Measurements from ENCODE around the gene OR2F1. TPM values are rescaled to one million over a fixed set of nuclear protein-coding genes. Genes with fewer than 3 reads are reported as not detected.

The OR2F1 gene, protein sequence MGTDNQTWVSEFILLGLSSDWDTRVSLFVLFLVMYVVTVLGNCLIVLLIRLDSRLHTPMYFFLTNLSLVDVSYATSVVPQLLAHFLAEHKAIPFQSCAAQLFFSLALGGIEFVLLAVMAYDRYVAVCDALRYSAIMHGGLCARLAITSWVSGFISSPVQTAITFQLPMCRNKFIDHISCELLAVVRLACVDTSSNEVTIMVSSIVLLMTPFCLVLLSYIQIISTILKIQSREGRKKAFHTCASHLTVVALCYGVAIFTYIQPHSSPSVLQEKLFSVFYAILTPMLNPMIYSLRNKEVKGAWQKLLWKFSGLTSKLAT
- polyA plus RNA-seq = under 1 TPM in 1 of 4 donors, not detected in 3; 0.03 TPM
- long read RNA-seq, donor 1 = 0 reads
- long read RNA-seq, donor 2 = 0 reads
- long read RNA-seq, donor 3 = 0 reads
- long read RNA-seq, donor 4 = 0 reads
- long read RNA-seq, donor 5 = 0 reads
- long read RNA-seq, donor 6 = 0 reads
- long read RNA-seq, donor 7 = 0 reads
- long read RNA-seq, donor 8 = 0 reads
- long read RNA-seq, donor 9 = 0 reads
- long read RNA-seq, donor 10 = 0 reads

DNA sequence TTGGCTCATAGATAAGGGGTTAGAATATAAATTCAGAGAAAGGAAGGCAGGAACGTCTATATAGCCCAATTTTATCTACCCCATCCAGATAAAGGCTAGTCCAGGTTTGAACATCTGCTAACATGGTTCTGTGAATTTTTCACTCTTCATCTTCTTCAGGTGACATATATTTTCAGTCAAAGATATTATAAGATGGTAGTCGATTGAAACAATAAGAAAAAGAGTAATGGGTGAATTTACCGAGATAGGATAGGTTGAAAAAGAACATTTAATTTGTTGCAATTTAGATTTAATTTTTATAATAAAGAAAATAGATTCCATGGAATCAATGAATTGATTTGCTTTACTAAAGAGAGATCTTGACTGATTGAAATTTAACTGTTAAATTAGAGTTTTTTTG, at the start of gene OR2F1:
OR2F1 (plus strand) TSS at position 301 of the 400 bp plus-strand sequence. CDS start 5,127 bp downstream, outside the sequence.
- no peak for FAIRE-seq
- no peak within 1 kb of the TSS for H3K4me3 ChIP-seq (ENCODE audit: low read depth in 1 of 3, low read length in 3 of 3)
- 68 to 73% (median 71%) methylated on average over 3 of the region's 3 CpGs for WGBS, 3 donors
- DNase-seq = no peak
- H3K27ac ChIP-seq (ENCODE audit: low read depth in 1 of 3, low read length in 2 of 3) = no peak within 1 kb of the TSS
- H3K27me3 ChIP-seq (ENCODE audit: control insufficient read depth in 3 of 3, insufficient read depth in 3 of 3, low read length in 3 of 3) = no peaks in the 10 kb centered on the region
- no peaks in the 10 kb centered on the region for H3K9me3 ChIP-seq (ENCODE audit: control insufficient read depth in 2 of 2, insufficient read depth in 1 of 2, low read depth in 1 of 2, low read length in 1 of 2)
- no peaks in the 10 kb centered on the region for H3K4me1 ChIP-seq (ENCODE audit: control insufficient read depth in 3 of 3, insufficient read depth in 2 of 3, low read depth in 1 of 3, low read length in 2 of 3)
- H3K36me3 ChIP-seq (ENCODE audit: control insufficient read depth in 3 of 3, insufficient read depth in 2 of 3, low read depth in 1 of 3, low read length in 3 of 3) = no peaks in the 10 kb centered on the region

DNA sequence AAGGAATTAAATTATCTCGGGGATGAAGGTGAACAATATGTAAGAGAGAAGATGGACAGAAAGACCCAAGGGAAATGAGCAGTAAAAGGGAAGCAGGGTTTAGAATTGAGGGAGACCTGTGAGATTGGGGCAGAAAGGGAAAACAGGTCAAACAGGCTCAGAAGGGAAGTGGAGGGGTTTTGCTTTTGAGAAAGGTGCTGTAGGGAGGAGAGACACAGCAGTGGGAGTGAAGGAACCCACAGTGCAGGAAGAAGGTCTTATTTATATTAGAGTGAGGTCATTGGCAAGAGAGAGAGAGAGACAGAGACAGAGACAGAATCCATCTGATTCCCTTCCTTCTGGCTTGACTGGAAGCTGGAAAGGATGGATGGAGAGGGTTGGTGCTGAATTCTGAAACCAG, 49.1 kb upstream of the OR2F1 start:
- Histone ChIP-seq H3K9me3 (ENCODE audit: control insufficient read depth in 2 of 2, insufficient read depth in 1 of 2, low read depth in 1 of 2, low read length in 1 of 2) (no peaks in the 10 kb centered on the region), H3K4me1 (ENCODE audit: control insufficient read depth in 3 of 3, insufficient read depth in 2 of 3, low read depth in 1 of 3, low read length in 2 of 3) (peaks cover 0 to 31% (median 2%) of the 10 kb centered on the region in 3 donors), H3K4me3 (ENCODE audit: low read depth in 1 of 3, low read length in 3 of 3) (no peak overlapping the region), H3K27me3 (ENCODE audit: control insufficient read depth in 3 of 3, insufficient read depth in 3 of 3, low read length in 3 of 3) (no peaks in the 10 kb centered on the region), H3K27ac (ENCODE audit: low read depth in 1 of 3, low read length in 2 of 3) (peak overlapping the region in 1 of 3 donors; percentile 84), H3K36me3 (ENCODE audit: control insufficient read depth in 3 of 3, insufficient read depth in 2 of 3, low read depth in 1 of 3, low read length in 3 of 3) (no peaks in the 10 kb centered on the region)
- 80 to 95% (median 93%) methylated on average over 1 of the region's 1 CpG for WGBS, 3 donors
- DNase-seq = no peak
- FAIRE-seq = no peak

DNA sequence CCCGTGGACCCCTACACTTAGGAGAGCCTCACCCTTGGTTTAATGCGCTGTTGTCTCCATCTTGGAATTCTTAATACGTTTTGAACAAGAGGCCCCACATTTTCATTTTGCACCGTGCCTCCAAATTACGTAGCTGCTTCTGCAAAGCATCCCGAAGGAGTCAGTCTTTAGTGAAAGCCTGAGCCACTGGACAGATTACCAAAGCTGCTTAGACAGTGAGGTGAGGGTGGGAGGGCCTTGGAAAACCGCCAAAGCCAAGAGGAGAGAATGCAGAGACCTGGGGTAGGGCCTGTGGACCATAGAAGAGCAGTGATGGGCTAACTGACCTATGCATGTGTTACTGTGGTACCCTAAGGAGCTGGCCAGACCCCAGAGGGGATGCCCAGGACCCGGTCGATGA, 48.5 kb upstream of the OR2F1 start:
- no peak overlapping the region for H3K4me3 ChIP-seq (ENCODE audit: low read depth in 1 of 3, low read length in 3 of 3)
- WGBS, 3 donors = 87 to 95% (median 90%) methylated on average over 9 of the region's 9 CpGs
- H3K27me3 ChIP-seq (ENCODE audit: control insufficient read depth in 3 of 3, insufficient read depth in 3 of 3, low read length in 3 of 3) = no peaks in the 10 kb centered on the region
- H3K36me3 ChIP-seq (ENCODE audit: control insufficient read depth in 3 of 3, insufficient read depth in 2 of 3, low read depth in 1 of 3, low read length in 3 of 3) = no peaks in the 10 kb centered on the region
- no peak for FAIRE-seq
- no peaks in the 10 kb centered on the region for H3K9me3 ChIP-seq (ENCODE audit: control insufficient read depth in 2 of 2, insufficient read depth in 1 of 2, low read depth in 1 of 2, low read length in 1 of 2)
- no peak for DNase-seq
- peaks cover 0 to 30% (median 2%) of the 10 kb centered on the region in 3 donors for H3K4me1 ChIP-seq (ENCODE audit: control insufficient read depth in 3 of 3, insufficient read depth in 2 of 3, low read depth in 1 of 3, low read length in 2 of 3)
- H3K27ac ChIP-seq (ENCODE audit: low read depth in 1 of 3, low read length in 2 of 3) = no peak overlapping the region

DNA sequence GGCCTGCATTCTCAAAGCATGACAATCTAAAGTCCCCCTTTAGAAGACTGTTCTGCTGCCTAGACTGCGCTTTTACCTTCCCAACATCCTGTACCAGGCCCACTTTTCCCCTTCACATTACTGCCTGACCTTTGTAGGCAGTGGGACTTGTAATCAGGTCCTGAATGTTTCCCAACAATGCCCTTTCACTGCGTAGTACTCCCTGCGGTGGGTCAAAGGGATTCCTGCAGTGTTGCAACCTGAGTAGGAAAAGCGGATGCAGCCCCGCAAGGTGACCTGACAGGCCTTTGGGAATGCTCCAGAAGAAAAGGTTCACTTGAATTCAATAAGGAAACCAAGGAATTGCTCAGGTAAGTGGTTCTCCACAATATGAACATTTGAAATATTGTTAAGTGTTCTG, 47.7 kb upstream of the OR2F1 start:
- H3K27ac ChIP-seq (ENCODE audit: low read depth in 1 of 3, low read length in 2 of 3) = no peak overlapping the region
- WGBS, 3 donors = 96 to 98% (median 98%) methylated on average over 5 of the region's 5 CpGs
- H3K27me3 ChIP-seq (ENCODE audit: control insufficient read depth in 3 of 3, insufficient read depth in 3 of 3, low read length in 3 of 3) = no peaks in the 10 kb centered on the region
- no peak for FAIRE-seq
- no peaks in the 10 kb centered on the region for H3K36me3 ChIP-seq (ENCODE audit: control insufficient read depth in 3 of 3, insufficient read depth in 2 of 3, low read depth in 1 of 3, low read length in 3 of 3)
- H3K9me3 ChIP-seq (ENCODE audit: control insufficient read depth in 2 of 2, insufficient read depth in 1 of 2, low read depth in 1 of 2, low read length in 1 of 2) = no peaks in the 10 kb centered on the region
- H3K4me1 ChIP-seq (ENCODE audit: control insufficient read depth in 3 of 3, insufficient read depth in 2 of 3, low read depth in 1 of 3, low read length in 2 of 3) = peaks cover 0 to 30% (median 2%) of the 10 kb centered on the region in 3 donors
- no peak overlapping the region for H3K4me3 ChIP-seq (ENCODE audit: low read depth in 1 of 3, low read length in 3 of 3)
- DNase-seq = peak in 1 of 2 donors; percentile 54

DNA sequence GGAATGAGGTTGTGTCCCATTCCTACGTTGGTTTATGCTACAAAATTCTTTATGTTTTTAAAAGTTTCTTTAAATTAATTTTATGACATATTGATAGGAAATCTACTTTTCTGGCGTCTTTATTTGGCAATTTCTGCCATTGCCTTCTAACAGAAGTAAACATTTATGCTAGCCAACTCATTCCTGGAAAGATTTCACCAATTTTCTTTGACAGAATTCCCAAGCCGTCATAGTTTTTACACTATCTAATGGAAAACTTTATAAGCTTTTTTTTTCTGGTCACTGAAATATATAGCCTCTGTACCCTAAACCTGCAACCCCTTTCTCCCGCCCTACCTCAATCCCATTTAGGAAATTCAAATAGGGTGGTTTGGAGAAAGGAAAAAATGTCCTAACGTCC, 46.5 kb upstream of the OR2F1 start:
- H3K27ac ChIP-seq (ENCODE audit: low read depth in 1 of 3, low read length in 2 of 3) = no peak overlapping the region
- H3K9me3 ChIP-seq (ENCODE audit: control insufficient read depth in 2 of 2, insufficient read depth in 1 of 2, low read depth in 1 of 2, low read length in 1 of 2) = no peaks in the 10 kb centered on the region
- FAIRE-seq (no peak), DNase-seq (no peak)
- 68 to 83% (median 78%) methylated on average over 5 of the region's 5 CpGs for WGBS, 3 donors
- H3K4me1 ChIP-seq (ENCODE audit: control insufficient read depth in 3 of 3, insufficient read depth in 2 of 3, low read depth in 1 of 3, low read length in 2 of 3) = peaks cover 0 to 25% (median 2%) of the 10 kb centered on the region in 3 donors
- no peak overlapping the region for H3K4me3 ChIP-seq (ENCODE audit: low read depth in 1 of 3, low read length in 3 of 3)
- H3K27me3 ChIP-seq (ENCODE audit: control insufficient read depth in 3 of 3, insufficient read depth in 3 of 3, low read length in 3 of 3) = no peaks in the 10 kb centered on the region
- no peaks in the 10 kb centered on the region for H3K36me3 ChIP-seq (ENCODE audit: control insufficient read depth in 3 of 3, insufficient read depth in 2 of 3, low read depth in 1 of 3, low read length in 3 of 3)

- Histone ChIP-seq H3K4me1 (ENCODE audit: control insufficient read depth in 3 of 3, insufficient read depth in 2 of 3, low read depth in 1 of 3, low read length in 2 of 3) (peaks cover 0 to 23% (median 2%) of the 10 kb centered on the region in 3 donors), H3K4me3 (ENCODE audit: low read depth in 1 of 3, low read length in 3 of 3) (no peak overlapping the region), H3K27me3 (ENCODE audit: control insufficient read depth in 3 of 3, insufficient read depth in 3 of 3, low read length in 3 of 3) (no peaks in the 10 kb centered on the region), H3K27ac (ENCODE audit: low read depth in 1 of 3, low read length in 2 of 3) (no peak overlapping the region), H3K36me3 (ENCODE audit: control insufficient read depth in 3 of 3, insufficient read depth in 2 of 3, low read depth in 1 of 3, low read length in 3 of 3) (no peaks in the 10 kb centered on the region), H3K9me3 (ENCODE audit: control insufficient read depth in 2 of 2, insufficient read depth in 1 of 2, low read depth in 1 of 2, low read length in 1 of 2) (no peaks in the 10 kb centered on the region)
- no peak for DNase-seq
- WGBS, 3 donors = 69 to 84% (median 81%) methylated on average over 3 of the region's 3 CpGs
- no peak for FAIRE-seq
Measured at GRCh38 chr7:143909863-143910262, 44.8 kb upstream of the OR2F1 start.

GRCh38 chr7:143910473-143911248, 44.0 kb upstream of the OR2F1 start:
- DNase-seq (no peak), FAIRE-seq (no peak)
- Histone ChIP-seq H3K27me3 (ENCODE audit: control insufficient read depth in 3 of 3, insufficient read depth in 3 of 3, low read length in 3 of 3) (no peaks in the 10 kb centered on the region), H3K9me3 (ENCODE audit: control insufficient read depth in 2 of 2, insufficient read depth in 1 of 2, low read depth in 1 of 2, low read length in 1 of 2) (no peaks in the 10 kb centered on the region), H3K27ac (ENCODE audit: low read depth in 1 of 3, low read length in 2 of 3) (no peak overlapping the region), H3K4me1 (ENCODE audit: control insufficient read depth in 3 of 3, insufficient read depth in 2 of 3, low read depth in 1 of 3, low read length in 2 of 3) (peaks cover 0 to 15% (median 0%) of the 10 kb centered on the region in 3 donors), H3K4me3 (ENCODE audit: low read depth in 1 of 3, low read length in 3 of 3) (no peak overlapping the region), H3K36me3 (ENCODE audit: control insufficient read depth in 3 of 3, insufficient read depth in 2 of 3, low read depth in 1 of 3, low read length in 3 of 3) (no peaks in the 10 kb centered on the region)
- WGBS, 3 donors = 67 to 82% (median 72%) methylated on average over 3 of the region's 3 CpGs

DNA sequence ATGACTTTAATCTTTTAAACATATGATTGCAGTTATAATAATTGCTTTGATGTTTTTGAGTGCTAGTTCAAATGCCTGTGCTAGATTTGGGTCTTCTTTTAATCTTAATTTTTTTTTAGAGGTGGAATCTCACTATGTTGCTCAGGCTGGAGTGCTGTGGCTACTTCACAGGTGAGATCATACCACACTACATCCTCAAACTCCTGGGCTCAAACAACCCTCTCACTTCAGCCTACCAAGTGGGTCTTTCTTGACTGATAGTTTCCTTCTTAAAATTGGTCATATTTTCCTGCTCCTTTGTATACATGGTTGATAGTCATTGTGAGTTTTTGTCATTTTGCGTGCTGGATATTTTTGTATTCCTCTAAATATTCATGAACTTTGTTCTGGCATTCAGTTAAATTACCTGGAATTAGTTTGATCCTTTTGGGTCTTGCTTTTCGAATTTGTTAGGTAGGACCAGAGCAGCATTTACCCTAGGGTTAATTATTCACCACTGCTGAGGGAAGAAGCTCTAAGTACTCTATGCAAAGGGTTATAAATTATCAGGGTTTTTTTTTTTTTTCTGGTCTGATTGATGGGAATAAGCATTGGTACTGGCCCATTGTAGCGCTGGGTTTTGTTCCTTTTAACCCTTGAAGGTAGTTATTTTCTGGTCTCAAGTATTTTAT, 40.6 kb upstream of the OR2F1 start:
- H3K27me3 ChIP-seq (ENCODE audit: control insufficient read depth in 3 of 3, insufficient read depth in 3 of 3, low read length in 3 of 3) = no peaks in the 10 kb centered on the region
- no peak overlapping the region for H3K4me3 ChIP-seq (ENCODE audit: low read depth in 1 of 3, low read length in 3 of 3)
- DNase-seq = peak in 1 of 2 donors; percentile 27
- FAIRE-seq = no peak
- H3K4me1 ChIP-seq (ENCODE audit: control insufficient read depth in 3 of 3, insufficient read depth in 2 of 3, low read depth in 1 of 3, low read length in 2 of 3) = peaks cover 0 to 7% (median 0%) of the 10 kb centered on the region in 3 donors
- WGBS, 3 donors = 23 to 68% (median 34%) methylated on average over 3 of the region's 3 CpGs
- H3K9me3 ChIP-seq (ENCODE audit: control insufficient read depth in 2 of 2, insufficient read depth in 1 of 2, low read depth in 1 of 2, low read length in 1 of 2) = no peaks in the 10 kb centered on the region
- H3K27ac ChIP-seq (ENCODE audit: low read depth in 1 of 3, low read length in 2 of 3) = no peak overlapping the region
- H3K36me3 ChIP-seq (ENCODE audit: control insufficient read depth in 3 of 3, insufficient read depth in 2 of 3, low read depth in 1 of 3, low read length in 3 of 3) = no peaks in the 10 kb centered on the region

Data from small intestine (tissue), 16 donors.